GM18858 (cell line): ENCODE data around the gene NCKAP5L.

Source experiments
- ATAC-seq: cut with Tn5 transposase; IDR thresholded peaks from one replicate; pipeline ENCODE4 v1.9.1; 2021; ENCODE audit not compliant: unreplicated experiment

Gene NCKAP5L

DNA sequence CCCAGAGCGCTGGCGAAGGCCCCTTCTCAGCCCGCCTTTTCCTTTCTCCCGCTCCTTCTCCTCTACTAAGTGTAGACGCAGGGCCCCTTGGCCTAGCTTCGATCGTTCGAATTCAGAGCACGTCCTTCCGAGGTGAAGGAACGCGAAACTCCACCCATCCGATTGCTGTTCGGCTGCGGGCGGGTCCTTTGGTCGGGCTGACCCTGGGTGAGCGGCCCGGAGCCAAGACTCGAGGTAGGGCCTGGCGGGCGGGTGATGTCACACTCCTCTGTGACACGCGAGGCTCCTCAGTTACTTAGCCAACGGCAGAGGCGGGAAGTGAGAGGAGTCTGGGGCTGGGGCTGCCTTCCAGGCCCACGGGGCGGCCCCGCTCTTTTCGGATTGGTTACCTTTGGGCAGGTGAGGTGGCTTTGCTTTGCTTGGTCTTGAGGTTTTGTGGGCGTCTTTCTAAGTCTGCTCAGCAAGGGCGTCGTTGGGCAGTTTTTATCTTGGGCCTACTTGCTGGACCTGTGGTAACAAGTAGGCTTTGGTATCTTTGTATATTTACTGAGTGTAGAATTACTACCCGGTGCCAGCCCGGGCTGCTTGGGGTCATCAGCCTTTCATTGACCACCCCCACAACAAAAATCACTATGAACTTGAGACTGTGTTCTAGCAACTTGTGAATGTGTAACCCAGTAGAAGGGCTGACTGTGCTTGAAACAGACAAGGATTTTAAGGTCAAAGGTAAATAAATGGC lies 86.2 kb downstream of the NCKAP5L start:
- peak; percentile 37 for ATAC-seq
